GM19193 (cell line): ENCODE data around the gene MEF2A.

Experiments used
- POLR2A ChIP-seq: IDR thresholded peaks from 4 replicates; pipeline ENCODE4 v1.6.1; 2011; ENCODE audit not compliant: insufficient read depth, insufficient read length; ENCODE audit errors: extremely low read depth

Gene MEF2A

DNA sequence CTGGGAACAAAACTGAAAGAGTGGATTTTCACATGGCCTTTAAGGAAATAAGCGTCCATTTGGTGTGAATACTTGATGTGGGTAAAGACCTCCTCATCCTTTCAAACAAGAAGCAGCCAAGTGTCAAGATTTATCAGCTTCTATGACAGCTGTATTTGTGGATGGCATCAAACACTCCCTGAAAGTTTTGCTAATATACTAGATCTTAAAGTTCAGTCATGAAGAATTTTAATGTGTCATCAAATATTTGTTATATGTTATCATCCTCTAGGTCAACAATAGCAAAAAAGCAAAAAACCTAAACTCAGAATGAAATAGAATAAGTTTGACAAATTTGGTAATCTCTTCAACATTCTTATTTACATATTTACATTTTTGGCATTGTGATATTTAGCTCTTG lies 196.5 kb downstream of the MEF2A start:
- no peak for TF ChIP-seq POLR2A

DNA sequence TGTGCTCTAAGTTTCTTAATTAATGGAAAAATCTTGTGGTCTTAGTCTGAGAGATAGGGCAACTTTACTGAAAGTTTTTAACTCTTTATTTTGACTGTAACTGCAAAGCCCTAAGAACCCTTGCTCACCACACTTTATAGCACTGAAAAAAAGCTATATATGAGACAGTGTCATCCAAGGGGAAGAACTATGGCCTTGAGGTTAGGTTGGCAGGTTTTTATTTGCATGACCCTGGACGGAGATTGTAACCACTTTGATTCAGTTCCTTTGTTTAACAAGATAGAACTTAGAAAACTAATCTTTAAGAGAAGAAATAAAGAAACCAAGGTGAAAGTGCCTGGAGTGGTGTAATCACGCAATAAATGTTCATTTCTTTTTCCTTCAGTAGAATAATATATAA lies 198.0 kb downstream of the MEF2A start:
- TF ChIP-seq POLR2A: no peak

DNA sequence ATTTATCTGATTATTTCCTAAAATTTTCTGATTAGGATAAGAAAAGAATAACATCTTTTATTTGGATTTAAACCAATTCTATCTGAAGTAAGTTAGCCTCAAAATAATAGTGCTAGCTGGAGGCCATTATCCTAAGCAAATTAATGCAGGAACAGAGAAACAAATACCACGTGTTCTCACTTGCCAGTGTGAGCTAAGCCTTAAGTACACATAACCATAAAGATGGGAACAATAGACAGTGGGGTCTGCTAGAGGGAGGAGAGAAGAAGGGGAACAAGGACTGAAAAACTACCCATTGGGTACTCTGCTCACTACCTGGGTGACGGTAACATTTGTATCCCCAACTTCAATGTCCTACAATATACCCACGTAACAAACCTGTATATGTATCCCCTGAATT lies 198.7 kb downstream of the MEF2A start:
- no peak for TF ChIP-seq POLR2A
